ENCODE results near the gene SAAL1. TPM values are rescaled to one million over a fixed set of nuclear protein-coding genes. Genes with fewer than 3 reads are reported as not detected.

SAAL1 gene
- total and polyA plus RNA-seq, 12 donors, result 4.9 to 16.5 (median 7.1) TPM

GRCh38 chr11:18071098-18071705 lies 34.7 kb downstream of the SAAL1 start:
- 91 to 92% methylated on average over 4 of the region's 4 CpGs for WGBS, 2 donors
- H3K4me3 ChIP-seq, result no peak overlapping the region
- H3K4me1 ChIP-seq, result no peaks in the 10 kb centered on the region

GRCh38 chr11:18067372-18067771 lies 38.5 kb downstream of the SAAL1 start:
- WGBS, 2 donors, result 92 to 95% methylated on average over 2 of the region's 2 CpGs
- Histone ChIP-seq H3K9me3 (no peaks in the 10 kb centered on the region), H3K4me1 (no peaks in the 10 kb centered on the region), H3K4me3 (no peak overlapping the region), H3K27ac (no peak overlapping the region), H3K36me3 (no peaks in the 10 kb centered on the region), H3K27me3 (no peaks in the 10 kb centered on the region)
- DNase-seq (no peak), ATAC-seq (no peak)
- intact Hi-C loops (cut with DNase I), result no loop called here
- TF ChIP-seq CTCF (IDR thresholded peaks at IDR 0.05), result no peak

More at GRCh38 chr11:18071098-18071705, 34.7 kb downstream of the SAAL1 start:
- Histone ChIP-seq H3K27ac (no peak overlapping the region), H3K9me3 (no peaks in the 10 kb centered on the region), H3K36me3 (no peaks in the 10 kb centered on the region), H3K27me3 (no peaks in the 10 kb centered on the region)
- intact Hi-C loops (cut with DNase I), result loop anchor here in 1 of 10 donors (10.0 kb wide), 1 partner anchor 936 kb away; no protein-coding TSS in a partner anchor
- no peak for TF ChIP-seq CTCF (IDR thresholded peaks at IDR 0.05)
- DNase-seq (no peak), ATAC-seq (no peak)

GRCh38 chr11:18066626-18067025 lies 39.3 kb downstream of the SAAL1 start:
- intact Hi-C loops (cut with DNase I), result no loop called here
- WGBS, 2 donors, result 88% methylated on average over 2 of the region's 2 CpGs
- Histone ChIP-seq H3K27me3 (no peaks in the 10 kb centered on the region), H3K36me3 (no peaks in the 10 kb centered on the region), H3K4me1 (no peaks in the 10 kb centered on the region), H3K4me3 (no peak overlapping the region), H3K9me3 (no peaks in the 10 kb centered on the region), H3K27ac (no peak overlapping the region)
- no peak for DNase-seq
- TF ChIP-seq CTCF (IDR thresholded peaks at IDR 0.05), result no peak
- no peak for ATAC-seq

GRCh38 chr11:18065572-18065971 lies 40.3 kb downstream of the SAAL1 start:
- no peaks in the 10 kb centered on the region for H3K36me3 ChIP-seq
- H3K9me3 ChIP-seq, result no peaks in the 10 kb centered on the region
- intact Hi-C loops (cut with DNase I), result no loop called here
- no peak overlapping the region for H3K27ac ChIP-seq
- 83 to 90% methylated on average over 8 of the region's 8 CpGs for WGBS, 2 donors
- no peak overlapping the region for H3K4me3 ChIP-seq
- ATAC-seq, result no peak
- no peaks in the 10 kb centered on the region for H3K4me1 ChIP-seq
- no peak for DNase-seq
- no peak for TF ChIP-seq CTCF (IDR thresholded peaks at IDR 0.05)
- no peaks in the 10 kb centered on the region for H3K27me3 ChIP-seq
